Body of pancreas (tissue), 4 donors: ENCODE measurements around the gene SGCE. TPM values are rescaled to one million over a fixed set of nuclear protein-coding genes. Genes with fewer than 3 reads are reported as not detected.

Source experiments
- ATAC-seq: fragments of 150-250 bp; one replicate; pipeline ENCODE4 v1.9.1; 2016
- DNase-seq, 4 donors: peaks; one replicate each; pipeline ENCODE4 v3.0.0-alpha.2; 2019
- H3K27ac ChIP-seq, 4 donors: fragments of 200-600 bp; sonication (generic); 1 replicate in 3 of 4; 2 replicates in 1 of 4; pipeline versions ENCODE4 v1.5.1 to v1.6.1; 2016 to 2019; ENCODE audit warnings: mild to moderate bottlenecking in 1 of 4, mixed read lengths in 1 of 4, moderate library complexity in 1 of 4
- H3K27me3 ChIP-seq, 2 donors: fragments of 200-600 bp; sonication (generic); one replicate each; pipeline ENCODE4 v1.6.0; 2016; ENCODE audit warnings: mild to moderate bottlenecking in 1 of 2
- H3K36me3 ChIP-seq, 2 donors: fragments of 200-600 bp; sonication (generic); replicated peaks in 1 of 2; 2 replicates each; pipeline ENCODE4 v1.5.1; 2016; ENCODE audit warnings: low read depth in 2 of 2; ENCODE audit not compliant: insufficient read depth in 1 of 2
- H3K4me1 ChIP-seq: fragments of 200-600 bp; sonication (generic); one replicate; pipeline ENCODE4 v1.6.0; 2016
- H3K4me3 ChIP-seq, 2 donors: fragments of 200-600 bp; sonication (generic); 1 replicate in 1 of 2; 2 replicates in 1 of 2; pipeline ENCODE4 v1.5.1; 2016 to 2019
- H3K9me3 ChIP-seq, 3 donors: fragments of 200-600 bp; sonication (generic); 1 replicate in 2 of 3; 2 replicates in 1 of 3; pipeline ENCODE4 v1.5.1; 2016
- CTCF ChIP-seq, 7 experiments: fragments of 450-650 bp in 4 of 7; fragments of 200-600 bp in 3 of 7; sonication (generic) in 3 of 7; IDR thresholded peaks; one replicate each; pipeline ENCODE4 v1.5.1; 2016 to 2019; ENCODE audit warnings: antibody characterized with exemption in 7 of 7
- POLR2A ChIP-seq, 3 donors: fragments of 450-650 bp; IDR thresholded peaks; one replicate each; pipeline ENCODE4 v1.6.1; 2016; ENCODE audit warnings: antibody characterized with exemption in 3 of 3, mild to moderate bottlenecking in 2 of 3
- WGBS, 2 donors: methylation state at CpG; one replicate each; pipeline ENCODE4 v1.1.5; 2017; 5-methylcytosine and 5-hydroxymethylcytosine counted together
- intact Hi-C: fragments of 100-400 bp; cut with DNase I; formaldehyde crosslinking; loops from one replicate; pipeline ENCODE4 v1.15.1; 2023
- total RNA-seq, 2 donors: library from RNA; depleted of rRNA; stranded (reverse); fragments of >200 nt; gene quantifications; one replicate each; pipeline ENCODE4 v1.1.0, GENCODE V29; 2016

SGCE gene
- total RNA-seq, 2 donors from 2014 or later: 48.1 to 55.3 TPM

DNA sequence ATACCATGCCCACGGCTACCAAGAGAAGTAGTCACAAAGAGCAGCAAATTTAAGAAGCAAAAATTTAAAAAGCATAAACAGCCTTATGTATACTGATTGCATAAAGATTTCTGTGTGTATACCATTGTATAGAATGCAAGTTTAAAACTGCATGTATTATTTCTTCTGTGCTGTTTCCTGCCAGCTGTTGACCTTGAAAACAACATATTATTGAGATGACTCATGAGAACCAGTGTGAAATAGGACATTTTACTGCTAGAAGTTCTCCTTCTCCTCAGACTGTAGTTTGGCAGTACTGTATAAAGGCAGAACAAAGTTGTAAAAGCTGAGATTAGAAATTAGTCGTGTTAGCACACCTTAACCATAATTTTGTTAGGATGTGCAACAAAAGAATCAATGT, 42.3 kb upstream of the SGCE start:
- Histone ChIP-seq H3K4me3 (no peak overlapping the region), H3K4me1 (peaks cover 13% of the 10 kb centered on the region), H3K27me3 (no peaks in the 10 kb centered on the region), H3K9me3 (no peaks in the 10 kb centered on the region), H3K27ac (peak overlapping the region in 1 of 4 donors; percentile 10), H3K36me3 (no peaks in the 10 kb centered on the region)
- WGBS, 2 donors: 32 to 43% methylated on average over 2 of the region's 2 CpGs
- no peak for TF ChIP-seq POLR2A (IDR thresholded peaks at IDR 0.05)
- no peak for TF ChIP-seq CTCF (IDR thresholded peaks at IDR 0.05)
- intact Hi-C loops: no loop called here
- no peak for DNase-seq
- ATAC-seq: peak; percentile 64

- intact Hi-C loops: no loop called here
- peak; percentile 93 for ATAC-seq
- TF ChIP-seq CTCF (IDR thresholded peaks at IDR 0.05): no peak
- no peak for TF ChIP-seq POLR2A (IDR thresholded peaks at IDR 0.05)
Observed at GRCh38 chr7:94697035-94697974, 41.4 kb upstream of the SGCE start.

DNA sequence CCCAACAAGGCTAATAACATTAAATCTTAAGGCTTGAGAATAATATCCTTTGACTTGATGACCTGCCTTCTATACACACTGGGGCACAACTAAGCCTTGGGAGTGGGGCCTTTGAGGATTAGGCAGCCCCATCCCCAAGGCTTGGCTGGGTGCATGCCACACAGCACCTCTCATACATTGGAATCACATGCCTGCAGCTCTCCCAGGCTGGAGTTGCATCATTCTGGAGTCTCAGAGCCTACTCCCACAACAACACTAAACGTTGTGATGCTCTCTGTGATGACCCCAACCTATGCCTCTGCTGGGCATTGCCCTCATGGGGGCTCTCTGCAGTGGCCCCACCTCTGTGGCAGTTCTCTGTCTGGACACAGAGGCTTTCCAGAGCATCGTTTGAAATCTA, 31.9 kb upstream of the SGCE start:
- H3K4me1 ChIP-seq: no peaks in the 10 kb centered on the region
- no peaks in the 10 kb centered on the region for H3K9me3 ChIP-seq
- H3K27ac ChIP-seq: no peak overlapping the region
- DNase-seq: no peak
- no peaks in the 10 kb centered on the region for H3K36me3 ChIP-seq
- intact Hi-C loops: no loop called here
- WGBS, 2 donors: 29 to 32% methylated on average over 2 of the region's 2 CpGs
- H3K27me3 ChIP-seq: no peaks in the 10 kb centered on the region
- ATAC-seq: no peak
- H3K4me3 ChIP-seq: no peak overlapping the region
- no peak for TF ChIP-seq CTCF (IDR thresholded peaks at IDR 0.05)
- no peak for TF ChIP-seq POLR2A (IDR thresholded peaks at IDR 0.05)

More at GRCh38 chr7:94697035-94697974, 41.4 kb upstream of the SGCE start:
- WGBS, 2 donors: 66 to 67% methylated on average over 1 of the region's 1 CpG
- Histone ChIP-seq H3K27ac (peak overlapping the region in 2 of 4 donors; percentile 19 to 26), H3K36me3 (no peaks in the 10 kb centered on the region), H3K4me3 (no peak overlapping the region), H3K9me3 (no peaks in the 10 kb centered on the region), H3K4me1 (peaks cover 13% of the 10 kb centered on the region), H3K27me3 (no peaks in the 10 kb centered on the region)
- DNase-seq: peak; percentile 61 to 73 (median 66)

DNA sequence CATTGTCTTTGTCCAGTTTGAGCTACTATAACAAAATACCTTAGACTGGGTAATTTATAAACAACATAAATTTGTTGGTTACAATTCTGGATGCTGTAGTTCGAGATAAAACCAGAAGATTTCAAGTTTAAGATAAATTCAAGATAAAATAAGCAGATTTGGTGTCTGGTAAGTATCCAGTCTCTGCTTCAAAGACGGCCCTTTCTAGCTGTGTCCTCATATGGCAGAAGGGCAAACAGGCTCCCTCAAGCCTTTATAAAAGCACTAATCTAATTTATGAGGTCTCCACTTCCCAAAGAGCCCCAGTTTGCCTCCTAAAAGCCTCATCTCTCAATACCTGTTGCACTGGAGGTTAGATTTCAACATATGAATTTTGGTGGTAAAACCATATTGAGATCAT, 31.1 kb upstream of the SGCE start:
- Histone ChIP-seq H3K9me3 (no peaks in the 10 kb centered on the region), H3K27me3 (no peaks in the 10 kb centered on the region), H3K4me1 (no peaks in the 10 kb centered on the region), H3K4me3 (no peak overlapping the region), H3K27ac (no peak overlapping the region), H3K36me3 (no peaks in the 10 kb centered on the region)
- ATAC-seq (no peak), DNase-seq (no peak)
- 61 to 64% methylated on average over 2 of the region's 2 CpGs for WGBS, 2 donors
- intact Hi-C loops: no loop called here
- no peak for TF ChIP-seq CTCF (IDR thresholded peaks at IDR 0.05)
- no peak for TF ChIP-seq POLR2A (IDR thresholded peaks at IDR 0.05)
